CD14-positive monocyte (primary cell): ENCODE results near the gene AMY2B. TPM values are rescaled to one million over a fixed set of nuclear protein-coding genes. Genes with fewer than 3 reads are reported as not detected.
"Not testable (repeated sequence)": the region's sequence is repeated elsewhere in the genome, so short reads cannot be mapped to it uniquely, and the experiment has no call there.

Experiments used
- DNase-seq, 3 donors: peaks; one replicate each; pipeline ENCODE4 v3.0.0-alpha.2; 2011 to 2022
- H2AFZ ChIP-seq: 2 replicates; pipeline ENCODE4 v1.6.0; 2012; ENCODE audit warnings: mild to moderate bottlenecking, low read depth, low read length, inconsistent platforms; ENCODE audit not compliant: insufficient read depth, poor library complexity, severe bottlenecking
- H3K27ac ChIP-seq, 2 donors: 1 replicate in 1 of 2; 2 replicates in 1 of 2; pipeline ENCODE4 v1.5.1; 2012 to 2013; ENCODE audit warnings: low read length in 2 of 2, control low read depth in 1 of 2, inconsistent platforms in 1 of 2, low read depth in 1 of 2, mild to moderate bottlenecking in 1 of 2
- H3K27me3 ChIP-seq, 2 donors: one replicate each; pipeline versions ENCODE4 v1.6.0 to v1.6.1; 2011 to 2013; ENCODE audit warnings: low read length in 2 of 2; ENCODE audit not compliant: control insufficient read depth in 2 of 2, insufficient read depth in 2 of 2
- H3K36me3 ChIP-seq, 2 donors: replicated peaks in 1 of 2; 1 replicate in 1 of 2; 2 replicates in 1 of 2; pipeline versions ENCODE4 v1.5.1 to v1.6.1; 2012 to 2013; ENCODE audit warnings: low read length in 2 of 2, control low read depth in 1 of 2, inconsistent platforms in 1 of 2, mild to moderate bottlenecking in 1 of 2; ENCODE audit not compliant: insufficient read depth in 2 of 2, control insufficient read depth in 1 of 2
- H3K4me1 ChIP-seq, 2 donors: 1 replicate in 1 of 2; 2 replicates in 1 of 2; pipeline versions ENCODE4 v1.5.1 to v1.6.1; 2012 to 2013; ENCODE audit warnings: low read length in 2 of 2, control low read depth in 1 of 2, inconsistent platforms in 1 of 2, mild to moderate bottlenecking in 1 of 2, moderate library complexity in 1 of 2; ENCODE audit not compliant: insufficient read depth in 2 of 2, control insufficient read depth in 1 of 2
- H3K4me2 ChIP-seq: replicated peaks from 2 replicates; pipeline ENCODE3; 2012; ENCODE audit warnings: low read length, moderate library complexity, mild to moderate bottlenecking; ENCODE audit not compliant: poor library complexity, severe bottlenecking; ENCODE audit errors: extremely low read depth
- H3K4me3 ChIP-seq, 3 experiments: fragments of 200-600 bp in 1 of 3; sonication (generic) in 1 of 3; replicated peaks in 1 of 3; 1 replicate in 2 of 3; 2 replicates in 1 of 3; pipeline ENCODE4 v1.5.1; 2011 to 2013; ENCODE audit warnings: low read length in 3 of 3, mild to moderate bottlenecking in 3 of 3, control low read depth in 2 of 3, low read depth in 2 of 3, inconsistent platforms in 1 of 3, moderate library complexity in 1 of 3
- H3K79me2 ChIP-seq: 2 replicates; pipeline ENCODE4 v1.6.0; 2012; ENCODE audit warnings: mild to moderate bottlenecking, control low read depth, inconsistent platforms, low read length, moderate library complexity; ENCODE audit not compliant: insufficient read depth
- H3K9ac ChIP-seq: 2 replicates; pipeline ENCODE4 v1.6.0; 2017; ENCODE audit warnings: low read length, mild to moderate bottlenecking; ENCODE audit not compliant: insufficient read depth, poor library complexity, severe bottlenecking
- H3K9me3 ChIP-seq, 2 donors: replicated peaks in 1 of 2; 1 replicate in 1 of 2; 2 replicates in 1 of 2; pipeline versions ENCODE4 v1.5.1 to v1.6.1; 2012 to 2013; ENCODE audit warnings: low read length in 2 of 2, control low read depth in 1 of 2; ENCODE audit not compliant: control insufficient read depth in 1 of 2, insufficient read depth in 1 of 2
- H4K20me1 ChIP-seq: 2 replicates; pipeline ENCODE4 v1.6.0; 2012; ENCODE audit warnings: mild to moderate bottlenecking, low read length, control low read depth, moderate library complexity; ENCODE audit not compliant: insufficient read depth
- H3K27ac Mint-ChIP-seq, 7 donors: one replicate each; pipeline ENCODE4 v1.8.0; 2020; ENCODE audit warnings: mild to moderate bottlenecking in 7 of 7, mixed read lengths in 7 of 7, moderate library complexity in 6 of 7, inconsistent platforms in 2 of 7
- H3K27me3 Mint-ChIP-seq, 3 donors: one replicate each; pipeline ENCODE4 v1.8.0; 2021 to 2022; ENCODE audit warnings: low read depth in 3 of 3, mild to moderate bottlenecking in 3 of 3, mixed read lengths in 3 of 3, moderate library complexity in 3 of 3, inconsistent platforms in 1 of 3
- H3K36me3 Mint-ChIP-seq, 2 donors: one replicate each; pipeline ENCODE4 v1.8.0; 2020; ENCODE audit warnings: mixed read lengths in 2 of 2, inconsistent platforms in 1 of 2, mild to moderate bottlenecking in 1 of 2
- H3K4me1 Mint-ChIP-seq: one replicate; pipeline ENCODE4 v1.8.0; 2020; ENCODE audit warnings: mild to moderate bottlenecking, mixed read lengths
- H3K4me3 Mint-ChIP-seq, 2 donors: one replicate each; pipeline ENCODE4 v1.8.0; 2020; ENCODE audit warnings: mild to moderate bottlenecking in 2 of 2, mixed read lengths in 2 of 2, moderate library complexity in 1 of 2
- H3K9me3 Mint-ChIP-seq, 7 donors: one replicate each; pipeline ENCODE4 v1.8.0; 2020 to 2022; ENCODE audit warnings: mixed read lengths in 7 of 7, mild to moderate bottlenecking in 6 of 7, moderate library complexity in 6 of 7, inconsistent platforms in 2 of 7
- CTCF ChIP-seq: fragments of 200-600 bp; IDR thresholded peaks from one replicate; pipeline ENCODE4 v1.8.0; 2022; ENCODE audit warnings: antibody characterized with exemption, mild to moderate bottlenecking
- WGBS: methylation state at CpG from one replicate; pipeline ENCODE4 v1.1.5; 2013; ENCODE audit warnings: missing lambda C conversion rate; ENCODE audit not compliant: insufficient coverage; 5-methylcytosine and 5-hydroxymethylcytosine counted together
- intact Hi-C, 2 donors: fragments of 100-400 bp; cut with micrococcal nuclease; formaldehyde crosslinking; loops; one replicate each; pipeline versions ENCODE4 v1.15.0 to v1.15.1; 2023
- polyA plus RNA-seq, 3 donors: library from polyadenylated mRNA; depleted of rRNA in 1 of 3; unstranded in 2 of 3; stranded (reverse) in 1 of 3; fragments of 300-500 nt in 2 of 3; fragments of >200 nt in 1 of 3; fragmentation: Illumina TruSeq in 2 of 3; gene quantifications; 1 replicate in 2 of 3; 2 replicates in 1 of 3; pipeline ENCODE4 v1.2.3, GENCODE V29; 2012 to 2021

Gene AMY2B
- polyA plus RNA-seq, 3 donors = 1.9 to 31.1 (median 2.0) TPM

DNA sequence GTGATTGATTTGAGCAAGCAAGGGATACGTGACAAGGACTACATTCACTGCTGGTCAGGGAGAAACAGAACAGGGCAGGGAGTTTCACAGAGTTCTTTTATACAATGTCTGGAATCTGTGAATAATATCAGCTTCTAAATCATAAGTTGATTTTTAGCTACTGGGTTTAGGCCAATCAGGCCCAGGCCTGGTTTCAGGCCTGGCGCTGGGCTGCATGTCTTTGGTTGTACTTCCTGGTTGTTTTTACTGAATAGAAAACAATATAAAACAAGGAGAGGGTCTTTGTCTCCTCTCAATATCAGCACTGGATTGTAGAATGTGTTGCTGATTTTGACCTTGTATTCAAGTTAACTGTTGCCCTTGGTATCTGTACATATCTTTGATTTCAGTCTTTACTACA lies 45.0 kb downstream of the AMY2B start:
- Histone ChIP-seq H4K20me1 (no peaks in the 10 kb centered on the region), H3K4me1 (no peaks in the 10 kb centered on the region), H2AFZ (no peak overlapping the region), H3K79me2 (no peaks in the 10 kb centered on the region), H3K9me3 (no peaks in the 10 kb centered on the region), H3K36me3 (no peaks in the 10 kb centered on the region), H3K27ac (no peak overlapping the region), H3K4me3 (no peak overlapping the region), H3K4me2 (no peak overlapping the region), H3K9ac (no peak overlapping the region), H3K27me3 (no peaks in the 10 kb centered on the region)
- intact Hi-C loops = no loop called here
- H3K4me1 Mint-ChIP-seq = no peaks in the 10 kb centered on the region
- no CpG with 5 or more reads among the region's 2 CpGs for WGBS
- peaks cover 0 to 5% (median 2%) of the 10 kb centered on the region in 7 donors for H3K9me3 Mint-ChIP-seq
- H3K4me3 Mint-ChIP-seq = no peak overlapping the region
- no peaks in the 10 kb centered on the region for H3K27me3 Mint-ChIP-seq
- TF ChIP-seq CTCF = no peak
- no peak for DNase-seq
- no peaks in the 10 kb centered on the region for H3K36me3 Mint-ChIP-seq
- H3K27ac Mint-ChIP-seq = peak overlapping the region in 1 of 7 donors; percentile 41

- H3K36me3 ChIP-seq, H3K4me2 ChIP-seq, H3K79me2 ChIP-seq, H3K4me3 ChIP-seq, H3K9ac ChIP-seq, H3K36me3 Mint-ChIP-seq, H3K27me3 ChIP-seq, H3K4me1 Mint-ChIP-seq, H3K27ac ChIP-seq, H3K4me3 Mint-ChIP-seq, H4K20me1 ChIP-seq, H3K27me3 Mint-ChIP-seq, H2AFZ ChIP-seq, H3K9me3 ChIP-seq, H3K9me3 Mint-ChIP-seq, DNase-seq, intact Hi-C loops, H3K4me1 ChIP-seq: not testable (repeated sequence)
- H3K27ac Mint-ChIP-seq = peak within 1 kb of the TSS in 1 of 7 donors; percentile 41
- no CpG with 5 or more reads among the region's 3 CpGs for WGBS
These were observed 45.6 kb downstream of the AMY2B start, which contains the start of gene AMY2A for GRCh38 chr1:103616994-103617477. Gene AMY2A, plus strand, starts transcription at chr1:103617427. Its CDS starts 14 bp downstream, at chr1:103617441.

GRCh38 chr1:103627436-103627835 lies 56.0 kb downstream of the AMY2B start:
- H3K4me1 ChIP-seq, H3K36me3 Mint-ChIP-seq, H3K9me3 ChIP-seq, intact Hi-C loops, H3K4me3 Mint-ChIP-seq, H3K36me3 ChIP-seq, H3K4me3 ChIP-seq, H3K27me3 Mint-ChIP-seq, H2AFZ ChIP-seq, H3K27me3 ChIP-seq, H4K20me1 ChIP-seq, H3K27ac ChIP-seq, DNase-seq, H3K9ac ChIP-seq, H3K27ac Mint-ChIP-seq, H3K9me3 Mint-ChIP-seq, H3K4me1 Mint-ChIP-seq, H3K79me2 ChIP-seq, H3K4me2 ChIP-seq: not testable (repeated sequence)
- no CpG with 5 or more reads among the region's 4 CpGs for WGBS
